Cortex of kidney (tissue), 1 donor: ENCODE data around the gene ARTN.

Experiments
- DNase-seq: peaks from one replicate; lab custom pipeline; 2025; lab: John Stamatoyannopoulos, UW

ARTN gene

GRCh38 chr1:43985984-43986595, 52.5 kb downstream of the ARTN start:
- DNase-seq = no peak

DNA sequence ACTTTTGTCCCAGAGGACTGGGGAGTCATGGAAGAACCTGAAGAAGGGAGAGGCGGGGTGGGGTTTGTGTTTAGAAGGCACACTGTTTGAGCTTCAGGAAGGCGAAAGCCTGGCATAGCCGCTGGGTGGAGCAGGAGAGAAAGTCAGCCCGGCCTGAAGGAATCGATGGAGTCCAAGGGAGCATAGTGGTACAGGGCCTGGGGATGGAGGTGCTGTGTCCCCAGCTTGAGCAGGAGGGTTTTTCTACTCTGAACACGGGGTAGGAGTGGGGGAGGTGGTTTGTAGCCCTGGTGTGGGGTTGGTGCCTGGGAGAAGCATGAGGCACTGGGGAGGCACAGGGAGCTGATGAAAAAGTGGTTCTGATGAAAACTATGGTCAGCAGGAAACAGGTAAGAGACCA, 53.1 kb downstream of the ARTN start:
- DNase-seq = no peak
